Stimulated activated CD8-positive, alpha-beta memory T cell treated with anti-CD3 and anti-CD28 coated beads, Interleukin-2, amount 100 ng/mL, for 48 hours (primary cell): ENCODE measurements around the gene HINT3.
"Not testable (repeated sequence)": the region's sequence is repeated elsewhere in the genome, so short reads cannot be mapped to it uniquely, and the experiment has no call there.

ENCODE experiments used
- DNase-seq, 2 donors: peaks; one replicate each; pipeline ENCODE4 v3.0.0-alpha.2; 2020; ENCODE audit warnings: low read depth in 2 of 2

The HINT3 gene

GRCh38 chr6:125939791-125940190 lies 16.8 kb upstream of the HINT3 start:
- no peak for DNase-seq

GRCh38 chr6:125940247-125941041 lies 16.1 kb upstream of the HINT3 start:
- no peak for DNase-seq

- no peak for DNase-seq
These were observed 13.7 kb upstream of the HINT3 start for GRCh38 chr6:125942672-125943527.

GRCh38 chr6:125943528-125944433 lies 12.8 kb upstream of the HINT3 start:
- DNase-seq, result no peak

GRCh38 chr6:125944434-125944816 lies 12.1 kb upstream of the HINT3 start:
- no peak for DNase-seq

GRCh38 chr6:125944896-125945295 lies 11.7 kb upstream of the HINT3 start:
- DNase-seq, result no peak

GRCh38 chr6:125945378-125946141 lies 11.0 kb upstream of the HINT3 start:
- no peak for DNase-seq

GRCh38 chr6:125947615-125948014 lies 9.0 kb upstream of the HINT3 start:
- DNase-seq, result no peak

GRCh38 chr6:125948455-125948854 lies 8.1 kb upstream of the HINT3 start:
- no peak for DNase-seq

- DNase-seq, result no peak
These were observed 7.5 kb upstream of the HINT3 start for GRCh38 chr6:125949069-125949468.

GRCh38 chr6:125950293-125950692 lies 6.3 kb upstream of the HINT3 start:
- DNase-seq, result no peak

GRCh38 chr6:125950716-125951115 lies 5.9 kb upstream of the HINT3 start:
- DNase-seq, result not testable (repeated sequence)

- no peak for DNase-seq
These were observed 5.2 kb upstream of the HINT3 start for GRCh38 chr6:125951323-125951722.

GRCh38 chr6:125952764-125953501 lies 3.6 kb upstream of the HINT3 start:
- no peak for DNase-seq

GRCh38 chr6:125953502-125953875 lies 3.1 kb upstream of the HINT3 start:
- DNase-seq, result no peak

GRCh38 chr6:125954735-125955339 lies 1.7 kb upstream of the HINT3 start:
- DNase-seq, result no peak

- DNase-seq, result no peak
These were observed 597 bp upstream of the HINT3 start for GRCh38 chr6:125955973-125956372.

- no peak for DNase-seq
These were observed 772 bp downstream of the HINT3 start for GRCh38 chr6:125957391-125957693.

- no peak for DNase-seq
These were observed 1.3 kb downstream of the HINT3 start for GRCh38 chr6:125957845-125958244.

- no peak for DNase-seq
These were observed 2.5 kb downstream of the HINT3 start for GRCh38 chr6:125959041-125959440.
